Erythroblast (primary cell): ENCODE data around the gene FRG2.

Experiments used
- GATA1 ChIP-seq: IDR thresholded peaks from 2 replicates; pipeline ENCODE4 v1.6.1; 2011; ENCODE audit warnings: low read depth, mild to moderate bottlenecking, control low read depth, low read length, moderate library complexity
- POLR2A ChIP-seq: IDR thresholded peaks from 2 replicates; pipeline ENCODE4 v1.6.1; 2011; ENCODE audit warnings: mild to moderate bottlenecking, low read length

DNA sequence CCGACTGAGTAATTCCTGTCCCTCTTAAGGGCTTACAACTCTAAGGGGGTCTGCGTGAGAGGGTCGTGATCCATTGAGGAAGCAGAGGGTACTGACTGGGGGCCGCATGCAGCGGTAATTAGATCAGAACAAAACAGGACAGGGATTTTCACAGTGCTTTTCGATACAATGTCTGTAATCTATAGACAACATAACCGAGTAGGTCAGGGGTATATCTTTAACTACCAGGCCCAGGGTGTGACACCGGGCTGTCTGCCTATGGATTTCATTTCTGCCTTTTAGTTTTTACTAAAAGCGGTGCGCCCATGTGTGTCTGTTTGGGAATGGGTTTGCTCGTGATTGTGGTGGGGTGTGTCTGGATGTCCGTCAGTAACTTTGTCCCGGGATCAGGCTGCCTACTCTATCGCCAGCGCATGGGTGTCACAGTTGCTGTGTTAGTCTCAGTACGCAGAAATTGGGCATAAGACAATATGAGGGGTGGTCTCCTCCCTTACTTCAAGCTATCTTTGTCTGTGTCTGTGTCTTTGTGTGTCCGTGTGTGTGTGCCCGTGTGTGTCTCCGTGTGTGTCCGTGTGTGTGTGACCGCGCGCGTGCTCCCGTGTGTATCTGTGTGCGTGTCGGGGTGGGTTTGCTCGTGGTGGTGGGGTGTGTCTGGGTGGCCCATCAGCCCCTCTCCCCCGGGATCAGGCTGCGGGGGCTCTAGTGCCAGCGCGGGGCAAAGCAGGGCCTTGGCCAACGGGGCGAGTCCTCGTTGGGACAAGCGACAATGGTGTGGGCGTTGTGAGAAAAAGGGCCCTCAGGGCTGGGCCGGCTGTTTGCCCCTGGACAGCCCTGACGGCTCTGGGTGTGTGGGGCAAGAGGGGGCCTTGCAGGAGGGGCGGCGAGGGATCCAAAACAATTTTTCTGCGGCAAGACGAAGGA is 10.4 kb downstream of the FRG2 start:
- no peak for TF ChIP-seq POLR2A
- no peak for TF ChIP-seq GATA1
